ENCODE data around the gene SAXO1. TPM values are rescaled to one million over a fixed set of nuclear protein-coding genes. Genes with fewer than 3 reads are reported as not detected.

Gene SAXO1
- total RNA-seq, 1 experiment from 2014 or later, result 0.20 TPM

DNA sequence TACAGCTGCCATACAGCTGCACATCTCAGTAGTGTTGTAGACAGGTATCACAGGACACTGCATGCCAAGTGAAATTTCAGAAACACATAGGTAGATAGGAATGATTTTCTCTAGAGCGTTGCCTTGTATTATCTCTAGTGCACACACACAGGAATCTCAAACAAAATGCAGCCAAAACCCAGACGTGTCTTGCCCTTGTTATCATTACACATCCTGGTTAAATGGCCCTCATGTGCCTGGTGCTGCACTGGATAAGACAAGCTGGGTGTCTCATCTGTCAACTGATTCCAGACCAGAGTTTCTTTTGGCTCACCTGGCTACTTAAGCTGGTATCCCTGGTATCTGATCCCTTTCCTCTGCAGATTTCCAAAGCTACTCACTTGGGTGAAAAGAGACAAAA lies 59.7 kb downstream of the SAXO1 start:
- Mint-ChIP-seq H3K27me3 (ENCODE audit: insufficient read depth, unreplicated experiment) (peaks cover 7% of the 10 kb centered on the region), H3K36me3 (ENCODE audit: insufficient read depth, unreplicated experiment) (no peaks in the 10 kb centered on the region), H3K9me3 (ENCODE audit: unreplicated experiment) (no peaks in the 10 kb centered on the region), H3K4me3 (ENCODE audit: unreplicated experiment) (no peak overlapping the region), H3K27ac (ENCODE audit: unreplicated experiment) (no peak overlapping the region), H3K4me1 (ENCODE audit: low read depth, unreplicated experiment) (no peaks in the 10 kb centered on the region)
- H3K36me3 ChIP-seq (ENCODE audit: control insufficient read depth, insufficient read depth, low read length), result no peaks in the 10 kb centered on the region
- H3K4me3 ChIP-seq (ENCODE audit: low read depth, low read length), result no peak overlapping the region
- no peaks in the 10 kb centered on the region for H3K27me3 ChIP-seq (replicated peaks; ENCODE audit: control insufficient read depth, insufficient read depth, low read length)
- DNase-seq, result no peak
- no TSS peak for BruUV-seq (replicated peaks)
- intact Hi-C loops (cut with micrococcal nuclease; ENCODE audit: unreplicated experiment), result no loop called here
- TF ChIP-seq, protein P1, sequence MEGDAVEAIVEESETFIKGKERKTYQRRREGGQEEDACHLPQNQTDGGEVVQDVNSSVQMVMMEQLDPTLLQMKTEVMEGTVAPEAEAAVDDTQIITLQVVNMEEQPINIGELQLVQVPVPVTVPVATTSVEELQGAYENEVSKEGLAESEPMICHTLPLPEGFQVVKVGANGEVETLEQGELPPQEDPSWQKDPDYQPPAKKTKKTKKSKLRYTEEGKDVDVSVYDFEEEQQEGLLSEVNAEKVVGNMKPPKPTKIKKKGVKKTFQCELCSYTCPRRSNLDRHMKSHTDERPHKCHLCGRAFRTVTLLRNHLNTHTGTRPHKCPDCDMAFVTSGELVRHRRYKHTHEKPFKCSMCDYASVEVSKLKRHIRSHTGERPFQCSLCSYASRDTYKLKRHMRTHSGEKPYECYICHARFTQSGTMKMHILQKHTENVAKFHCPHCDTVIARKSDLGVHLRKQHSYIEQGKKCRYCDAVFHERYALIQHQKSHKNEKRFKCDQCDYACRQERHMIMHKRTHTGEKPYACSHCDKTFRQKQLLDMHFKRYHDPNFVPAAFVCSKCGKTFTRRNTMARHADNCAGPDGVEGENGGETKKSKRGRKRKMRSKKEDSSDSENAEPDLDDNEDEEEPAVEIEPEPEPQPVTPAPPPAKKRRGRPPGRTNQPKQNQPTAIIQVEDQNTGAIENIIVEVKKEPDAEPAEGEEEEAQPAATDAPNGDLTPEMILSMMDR (IDR thresholded peaks at IDR 0.05; ENCODE audit: insufficient read depth in 1 of 2, low read depth in 1 of 2, low read length in 1 of 2, severe bottlenecking in 1 of 2, unreplicated experiment in 1 of 2), result no peak
- H3K4me1 ChIP-seq, result no peaks in the 10 kb centered on the region; the same call in 1 of the 2 replicates
- no peaks in the 10 kb centered on the region for H3K9me3 ChIP-seq
- ChIA-PET CTCF (no interaction called here), POLR2A (no interaction called here)

DNA sequence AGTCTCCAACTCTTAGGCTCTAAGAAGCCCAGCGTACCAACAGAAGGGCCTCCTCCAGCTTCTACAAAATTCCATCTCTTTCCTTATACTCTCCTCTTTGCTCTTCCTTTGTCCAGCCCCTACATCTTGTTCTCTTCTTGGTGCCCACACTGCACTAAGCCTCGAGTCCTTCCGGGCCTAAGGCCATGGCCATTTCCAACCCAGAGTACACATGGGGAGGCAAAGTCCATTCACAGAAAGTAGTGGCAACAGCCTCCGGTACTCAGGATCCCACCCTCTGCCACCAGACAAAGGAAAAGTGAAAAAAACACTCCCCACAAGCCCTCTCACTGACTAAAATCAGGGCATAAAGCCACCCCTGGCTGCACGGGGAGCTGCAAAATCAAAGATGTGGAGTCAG lies 60.3 kb downstream of the SAXO1 start:
- ChIA-PET POLR2A (no interaction called here), CTCF (no interaction called here)

DNA sequence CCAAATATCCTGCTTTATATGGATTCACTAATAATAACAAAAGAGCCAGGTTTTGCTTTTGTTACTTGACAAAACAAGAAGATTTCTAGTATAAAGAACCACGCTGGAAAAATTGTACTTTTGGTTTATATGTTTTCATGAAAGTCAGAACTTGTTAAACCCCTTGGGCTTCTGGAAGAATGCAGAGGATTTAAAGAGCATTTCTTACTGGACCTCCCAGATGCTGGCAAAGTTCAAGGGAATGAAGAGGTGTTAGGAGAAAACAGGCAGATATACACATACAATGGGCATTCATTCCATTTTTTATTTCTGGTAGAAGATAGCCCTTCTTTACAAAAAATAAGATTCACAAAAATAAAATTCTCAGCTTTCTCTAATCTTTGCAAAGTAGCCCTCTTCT lies 61.1 kb downstream of the SAXO1 start:
- intact Hi-C loops (cut with micrococcal nuclease; ENCODE audit: unreplicated experiment), result no loop called here
- Histone ChIP-seq H3K9me3 (no peaks in the 10 kb centered on the region), H3K4me3 (ENCODE audit: low read depth, low read length) (no peak overlapping the region), H3K27me3 (replicated peaks; ENCODE audit: control insufficient read depth, insufficient read depth, low read length) (no peaks in the 10 kb centered on the region), H3K36me3 (ENCODE audit: control insufficient read depth, insufficient read depth, low read length) (no peaks in the 10 kb centered on the region), H3K4me1 (no peaks in the 10 kb centered on the region; the same call in 1 of the 2 replicates)
- CTCF ChIA-PET, result no interaction called here
- Mint-ChIP-seq H3K36me3 (ENCODE audit: insufficient read depth, unreplicated experiment) (no peaks in the 10 kb centered on the region), H3K4me1 (ENCODE audit: low read depth, unreplicated experiment) (no peaks in the 10 kb centered on the region), H3K9me3 (ENCODE audit: unreplicated experiment) (no peaks in the 10 kb centered on the region), H3K27me3 (ENCODE audit: insufficient read depth, unreplicated experiment) (peaks cover 7% of the 10 kb centered on the region), H3K4me3 (ENCODE audit: unreplicated experiment) (no peak overlapping the region), H3K27ac (ENCODE audit: unreplicated experiment) (no peak overlapping the region)
- TF ChIP-seq, protein P1 (IDR thresholded peaks at IDR 0.05; ENCODE audit: insufficient read depth in 1 of 2, low read depth in 1 of 2, low read length in 1 of 2, severe bottlenecking in 1 of 2, unreplicated experiment in 1 of 2), result no peak
- no peak for DNase-seq
- BruUV-seq (replicated peaks), result no TSS peak
- POLR2A ChIA-PET, result no interaction called here

More for the DNA sequence above, 60.3 kb downstream of the SAXO1 start:
- Mint-ChIP-seq H3K36me3 (ENCODE audit: insufficient read depth, unreplicated experiment) (no peaks in the 10 kb centered on the region), H3K4me3 (ENCODE audit: unreplicated experiment) (no peak overlapping the region), H3K9me3 (ENCODE audit: unreplicated experiment) (no peaks in the 10 kb centered on the region), H3K4me1 (ENCODE audit: low read depth, unreplicated experiment) (no peaks in the 10 kb centered on the region), H3K27me3 (ENCODE audit: insufficient read depth, unreplicated experiment) (peaks cover 7% of the 10 kb centered on the region), H3K27ac (ENCODE audit: unreplicated experiment) (no peak overlapping the region)
- no peaks in the 10 kb centered on the region for H3K27me3 ChIP-seq (replicated peaks; ENCODE audit: control insufficient read depth, insufficient read depth, low read length)
- no peaks in the 10 kb centered on the region for H3K36me3 ChIP-seq (ENCODE audit: control insufficient read depth, insufficient read depth, low read length)
- H3K4me1 ChIP-seq, result no peaks in the 10 kb centered on the region; the same call in 1 of the 2 replicates
- intact Hi-C loops (cut with micrococcal nuclease; ENCODE audit: unreplicated experiment), result no loop called here
- H3K9me3 ChIP-seq, result no peaks in the 10 kb centered on the region
- TF ChIP-seq, protein P1 (IDR thresholded peaks at IDR 0.05; ENCODE audit: insufficient read depth in 1 of 2, low read depth in 1 of 2, low read length in 1 of 2, severe bottlenecking in 1 of 2, unreplicated experiment in 1 of 2), result no peak
- no peak for DNase-seq
- BruUV-seq (replicated peaks), result no TSS peak
- no peak overlapping the region for H3K4me3 ChIP-seq (ENCODE audit: low read depth, low read length)

Data from Caco-2 (cell line).